Tibial nerve (tissue), 4 donors: ENCODE results near the gene AARS1.

Experiments used
- EP300 ChIP-seq, 2 donors: sonication (generic); formaldehyde crosslinking; IDR thresholded peaks; one replicate each; pipeline ENCODE4 v1.6.1; 2017; ENCODE audit warnings: antibody characterized with exemption in 2 of 2, mild to moderate bottlenecking in 1 of 2
- POLR2A ChIP-seq, 2 donors: fragments of 450-650 bp; IDR thresholded peaks; one replicate each; pipeline ENCODE4 v1.6.1; 2017; ENCODE audit warnings: antibody characterized with exemption in 2 of 2, mild to moderate bottlenecking in 2 of 2, moderate library complexity in 2 of 2
- TF ChIP-seq, protein P1 (sequence below), 5 experiments: fragments of 200-600 bp in 3 of 5; fragments of 450-650 bp in 2 of 5; sonication (generic) in 3 of 5; IDR thresholded peaks; one replicate each; pipeline ENCODE4 v1.5.1; 2016 to 2019; ENCODE audit warnings: antibody characterized with exemption in 5 of 5, mild to moderate bottlenecking in 3 of 5, moderate library complexity in 2 of 5

DNA sequence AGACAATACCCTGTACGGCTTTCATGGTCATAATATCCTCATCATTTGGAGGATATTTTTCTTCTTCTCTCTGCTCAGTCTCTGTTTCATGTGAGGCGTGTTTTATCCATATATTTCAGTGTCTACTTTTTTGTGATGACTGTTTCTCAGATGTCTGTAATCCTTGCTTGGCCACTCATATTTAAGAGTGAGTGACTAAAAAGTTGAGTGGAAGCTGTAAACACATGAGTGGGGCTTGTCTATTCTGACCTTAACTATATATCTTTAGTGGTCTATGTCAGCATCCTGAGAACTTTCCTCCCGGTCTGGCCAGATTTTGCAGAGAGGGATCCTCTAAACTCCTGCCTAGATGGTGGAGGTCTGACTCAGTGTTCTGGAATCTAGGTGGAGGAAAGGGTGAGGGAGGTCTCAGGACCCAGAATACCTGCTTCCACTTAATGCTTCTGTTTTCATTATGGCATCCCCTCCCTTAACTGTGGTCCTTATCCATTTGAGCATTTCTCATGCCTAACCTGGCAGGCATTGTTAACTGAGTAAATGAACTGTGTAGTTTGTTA, 15.7 kb upstream of the AARS1 start:
- TF ChIP-seq, protein P1, sequence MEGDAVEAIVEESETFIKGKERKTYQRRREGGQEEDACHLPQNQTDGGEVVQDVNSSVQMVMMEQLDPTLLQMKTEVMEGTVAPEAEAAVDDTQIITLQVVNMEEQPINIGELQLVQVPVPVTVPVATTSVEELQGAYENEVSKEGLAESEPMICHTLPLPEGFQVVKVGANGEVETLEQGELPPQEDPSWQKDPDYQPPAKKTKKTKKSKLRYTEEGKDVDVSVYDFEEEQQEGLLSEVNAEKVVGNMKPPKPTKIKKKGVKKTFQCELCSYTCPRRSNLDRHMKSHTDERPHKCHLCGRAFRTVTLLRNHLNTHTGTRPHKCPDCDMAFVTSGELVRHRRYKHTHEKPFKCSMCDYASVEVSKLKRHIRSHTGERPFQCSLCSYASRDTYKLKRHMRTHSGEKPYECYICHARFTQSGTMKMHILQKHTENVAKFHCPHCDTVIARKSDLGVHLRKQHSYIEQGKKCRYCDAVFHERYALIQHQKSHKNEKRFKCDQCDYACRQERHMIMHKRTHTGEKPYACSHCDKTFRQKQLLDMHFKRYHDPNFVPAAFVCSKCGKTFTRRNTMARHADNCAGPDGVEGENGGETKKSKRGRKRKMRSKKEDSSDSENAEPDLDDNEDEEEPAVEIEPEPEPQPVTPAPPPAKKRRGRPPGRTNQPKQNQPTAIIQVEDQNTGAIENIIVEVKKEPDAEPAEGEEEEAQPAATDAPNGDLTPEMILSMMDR (IDR thresholded peaks at IDR 0.05), result no peak
- no peak for TF ChIP-seq POLR2A (IDR thresholded peaks at IDR 0.05)
- TF ChIP-seq EP300 (IDR thresholded peaks at IDR 0.05), result no peak
